Left forelimb (tissue), 1 donor: Measurements from ENCODE around the gene NUP42.

Source experiments
- DNase-seq: peaks from one replicate; pipeline ENCODE4 v3.0.0-alpha.2; 2018; ENCODE audit warnings: low spot score

NUP42 gene

DNA sequence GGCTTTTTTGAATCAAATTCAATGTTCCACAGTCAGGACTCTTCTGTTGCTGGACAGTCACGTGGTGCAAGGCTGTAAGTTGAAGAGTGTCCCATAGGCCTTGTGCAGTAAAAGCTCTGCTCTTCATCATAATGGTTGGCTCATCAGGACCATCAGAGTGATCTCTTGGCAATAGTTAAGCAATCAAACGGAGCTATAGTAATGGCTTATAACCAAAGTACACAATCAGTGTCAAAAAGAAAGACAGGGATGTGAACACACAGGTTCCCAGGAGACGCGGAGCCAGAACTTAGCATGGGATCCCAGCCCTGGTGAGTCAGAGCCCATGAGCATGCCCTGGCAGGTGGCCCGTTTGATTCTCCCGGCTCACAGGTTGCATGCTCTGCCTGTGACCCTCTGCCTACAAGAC lies 54.0 kb downstream of the NUP42 start:
- no peak for DNase-seq

DNA sequence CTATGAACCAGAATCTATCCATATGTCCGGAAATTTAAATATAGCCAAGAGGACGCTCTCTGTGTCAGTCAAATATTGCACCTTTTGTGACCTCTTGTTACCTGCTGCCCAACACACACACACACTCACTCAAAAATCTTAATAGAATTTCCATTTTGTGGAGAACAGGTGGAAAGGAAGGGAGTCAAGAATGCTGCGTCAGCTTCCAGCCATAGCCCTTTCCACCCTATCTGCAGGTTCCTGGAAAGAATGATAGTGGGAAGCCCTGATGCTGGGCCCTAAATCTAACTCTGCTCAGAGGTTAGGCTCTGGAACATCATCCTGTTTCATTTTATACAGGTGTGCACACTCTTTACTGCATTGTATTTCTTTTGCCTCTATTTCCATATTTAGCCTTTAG lies 55.2 kb downstream of the NUP42 start:
- no peak for DNase-seq

DNA sequence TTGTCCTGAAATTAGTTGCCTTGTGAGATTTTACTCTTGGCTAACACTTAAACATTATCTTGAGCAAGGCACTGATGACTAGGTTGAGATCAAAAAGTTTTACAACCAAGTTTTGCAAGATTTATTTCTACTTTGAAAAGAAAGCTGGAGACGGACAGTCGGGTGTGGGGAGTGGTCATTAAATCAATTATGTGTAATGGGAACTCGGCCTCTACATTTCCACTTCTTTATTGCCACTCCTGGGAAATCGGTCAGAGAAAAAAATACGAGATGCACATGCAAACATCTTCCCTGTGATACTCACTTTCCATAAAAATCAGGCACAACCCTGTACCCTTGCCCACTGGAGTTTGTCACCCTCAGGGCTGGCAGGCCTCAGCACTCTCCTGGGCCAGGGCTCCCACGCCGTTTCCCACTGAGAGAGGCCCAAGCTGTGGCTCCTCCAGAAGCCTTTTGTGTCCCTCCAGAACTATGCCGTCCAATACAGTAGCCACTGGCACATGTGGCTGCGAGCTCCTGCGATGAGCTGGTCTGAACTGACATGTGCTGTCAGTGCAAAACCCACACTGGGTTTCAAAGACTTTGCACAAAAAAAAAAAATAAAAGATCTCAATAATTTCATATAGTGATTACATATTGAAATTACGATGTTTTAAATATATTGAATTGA lies 57.3 kb downstream of the NUP42 start:
- DNase-seq, result no peak

DNA sequence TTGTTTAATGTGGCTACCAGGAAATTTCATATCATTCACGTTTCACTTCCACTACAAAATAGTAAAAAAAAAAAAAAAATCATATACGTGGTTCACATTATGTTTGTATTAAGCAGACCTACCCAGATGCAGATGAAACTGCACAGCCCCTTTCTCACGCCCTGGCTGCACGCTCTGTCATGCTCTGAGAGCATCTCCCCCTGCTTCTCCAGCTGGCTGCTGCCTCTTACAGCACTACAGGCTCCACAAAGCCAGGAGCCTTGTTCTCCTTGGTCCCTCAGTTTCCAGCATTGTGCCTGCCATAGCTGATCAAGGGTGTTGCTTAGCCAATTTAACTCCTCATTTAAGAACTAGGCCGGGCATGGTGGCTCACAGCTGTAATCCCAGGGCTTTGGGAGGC lies 57.9 kb downstream of the NUP42 start:
- no peak for DNase-seq

DNA sequence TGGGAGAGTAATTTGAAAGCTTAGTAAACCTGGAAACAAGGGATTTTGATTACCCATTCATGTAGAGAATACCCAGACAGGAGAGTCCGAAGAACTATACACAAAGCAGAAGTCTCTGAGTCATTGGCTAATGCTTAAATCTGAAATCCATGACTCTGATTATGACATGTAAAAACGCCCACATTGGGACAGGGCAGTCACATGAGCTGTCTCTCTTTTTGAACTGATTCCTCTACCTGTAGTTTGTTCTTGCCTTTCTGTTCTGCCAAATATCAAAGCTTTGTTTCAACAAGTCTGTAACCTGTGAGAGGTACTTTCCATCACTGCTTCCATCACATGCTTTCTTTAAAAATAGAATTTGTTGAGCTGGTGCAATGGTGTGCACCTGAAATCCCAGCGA lies 60.5 kb downstream of the NUP42 start:
- DNase-seq, result no peak

DNA sequence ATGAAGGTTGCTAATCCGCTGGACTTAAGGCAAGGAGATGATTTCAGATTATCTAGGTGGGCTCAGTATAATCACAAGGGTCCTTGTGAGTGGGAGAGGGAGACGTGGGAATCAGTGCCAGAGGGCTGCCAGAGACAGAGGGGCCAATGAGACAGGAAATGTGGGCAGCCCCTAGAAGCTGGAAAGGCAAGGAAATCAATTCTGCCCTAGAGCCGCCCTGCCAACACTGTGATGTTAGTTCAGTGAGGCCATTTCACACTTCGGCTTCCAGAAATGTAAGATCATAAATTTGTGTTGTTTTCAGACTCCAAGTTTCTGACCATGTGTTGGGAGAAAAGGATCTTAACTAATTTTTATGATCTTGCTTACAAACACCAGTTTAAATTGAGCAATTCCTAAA lies 61.1 kb downstream of the NUP42 start:
- DNase-seq, result no peak

DNA sequence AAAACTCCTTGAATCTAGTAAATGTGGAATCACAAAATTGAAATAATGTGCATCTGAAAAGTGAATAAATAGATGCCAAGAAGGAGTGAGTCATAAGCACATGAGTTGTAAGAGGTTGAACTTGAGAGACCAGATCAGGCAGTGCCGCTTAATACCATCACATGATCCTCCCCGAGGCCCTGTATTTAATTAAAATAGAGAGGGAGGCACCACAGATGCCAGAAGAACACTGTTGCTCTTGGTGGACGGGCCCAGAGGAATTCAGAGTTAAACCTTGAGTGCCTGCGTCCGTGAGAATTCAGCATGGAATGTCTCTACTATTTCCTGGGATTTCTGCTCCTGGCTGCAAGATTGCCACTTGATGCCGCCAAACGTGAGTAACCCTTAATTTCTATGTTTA lies 64.7 kb downstream of the NUP42 start, which contains the start of gene GPNMB:
GPNMB (plus strand) TSS at position 221 of the 400 bp plus-strand sequence; CDS start at position 304, 83 bp downstream.
- DNase-seq, result no peak

DNA sequence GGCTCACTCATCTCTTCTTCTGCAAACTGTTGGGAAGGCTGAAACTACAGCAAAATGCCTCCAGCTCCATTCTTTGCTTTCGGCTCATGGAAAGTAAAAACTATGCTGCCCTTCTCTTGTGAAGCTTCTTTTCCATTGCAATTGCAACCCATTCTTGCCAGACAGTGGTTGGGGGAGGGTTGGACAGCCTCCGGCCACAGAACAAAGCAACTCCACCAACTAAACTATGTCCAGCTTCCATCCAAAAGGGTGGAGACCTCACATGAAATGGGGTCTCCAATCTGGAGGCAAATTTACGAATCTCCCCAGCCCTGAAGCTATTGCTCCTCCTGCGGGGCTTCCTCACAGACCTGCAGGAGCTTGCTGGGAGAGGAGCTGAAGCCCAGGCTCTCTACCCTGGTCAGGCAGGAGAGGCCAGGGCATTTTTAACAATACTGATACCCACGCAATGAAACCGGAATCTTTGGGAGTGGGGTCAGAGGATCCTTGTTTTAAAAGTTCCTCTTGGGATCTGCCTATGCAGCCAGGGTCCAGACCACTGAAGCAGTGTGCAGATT lies 65.3 kb downstream of the NUP42 start:
- no peak for DNase-seq

DNA sequence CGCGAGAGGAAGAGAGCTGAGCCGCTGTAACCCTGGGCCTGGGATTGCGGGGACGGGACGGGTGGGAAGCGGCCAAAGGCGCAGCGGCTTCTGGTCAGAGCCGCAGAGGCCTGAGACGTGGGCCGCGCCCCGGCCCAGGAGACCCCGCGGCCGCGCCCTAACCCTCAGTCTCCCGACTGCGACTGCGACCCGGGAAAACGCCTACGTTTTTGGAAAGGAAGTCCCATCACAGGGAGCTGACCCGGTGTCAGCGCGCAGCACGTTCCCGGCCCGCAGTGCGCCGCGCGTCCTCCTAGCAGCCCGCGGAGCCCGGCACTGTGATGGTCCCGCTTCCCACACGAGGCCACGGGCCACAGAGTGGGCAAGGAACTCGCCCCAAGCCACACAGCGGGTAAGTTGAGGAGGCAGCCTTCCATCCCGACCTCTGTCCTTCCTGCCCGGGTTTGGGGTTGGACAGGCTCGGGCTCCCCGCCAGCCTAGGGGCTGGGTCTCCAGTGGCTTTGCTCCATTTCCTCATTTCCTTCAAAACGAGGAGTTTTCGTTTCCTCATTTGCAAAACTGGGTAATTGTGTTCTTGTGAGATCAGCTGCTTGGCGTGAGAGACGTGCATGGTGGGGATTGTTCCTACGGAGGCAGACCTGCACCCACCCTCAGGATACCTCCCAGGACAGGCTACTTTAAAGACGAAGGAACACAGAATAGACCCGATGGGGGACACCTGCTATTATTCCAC lies 65.9 kb downstream of the NUP42 start:
- peak; percentile 72 for DNase-seq

DNA sequence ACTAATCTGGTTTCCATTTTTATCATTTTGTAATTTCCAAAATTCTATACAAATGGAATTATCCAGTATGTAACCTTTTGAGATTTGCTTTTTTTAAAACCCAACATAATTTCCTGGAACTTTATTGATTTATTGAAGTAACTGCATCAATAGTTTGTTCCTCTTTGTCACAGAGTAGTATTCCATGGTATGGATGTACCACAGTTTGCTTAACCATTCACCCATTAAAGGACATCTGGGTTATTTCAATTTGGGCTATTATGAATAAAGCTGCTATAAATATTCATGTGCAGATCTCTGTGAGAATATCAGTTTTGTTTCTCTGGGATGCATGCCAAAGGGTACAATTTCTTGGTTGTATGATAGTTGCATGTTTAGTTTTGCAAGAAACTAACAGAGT lies 67.6 kb downstream of the NUP42 start:
- no peak for DNase-seq
